ENCODE results near the gene RPA3.

RPA3 gene

GRCh38 chr7:7620236-7620635 lies 98.2 kb downstream of the RPA3 start:
- no peak for TF ChIP-seq CTCF (IDR thresholded peaks at IDR 0.05; ENCODE audit: low read depth, low read length)
- no peaks in the 10 kb centered on the region for H3K36me3 ChIP-seq
- H3K27me3 ChIP-seq (ENCODE audit: insufficient read depth, low read depth, severe bottlenecking): no peaks in the 10 kb centered on the region
- no peak overlapping the region for H3K27ac ChIP-seq
- no peaks in the 10 kb centered on the region for H3K9me3 ChIP-seq (ENCODE audit: severe bottlenecking)
- H3K4me3 ChIP-seq (ENCODE audit: low read depth, low read length): no peak overlapping the region
- DNase-seq: no peak

GRCh38 chr7:7618410-7618809 lies 100.0 kb downstream of the RPA3 start:
- no peak for TF ChIP-seq CTCF (IDR thresholded peaks at IDR 0.05; ENCODE audit: low read depth, low read length)
- no peak overlapping the region for H3K4me3 ChIP-seq (ENCODE audit: low read depth, low read length)
- no peak for DNase-seq
- no peaks in the 10 kb centered on the region for H3K36me3 ChIP-seq
- no peak overlapping the region for H3K27ac ChIP-seq
- H3K9me3 ChIP-seq (ENCODE audit: severe bottlenecking): no peaks in the 10 kb centered on the region
- H3K27me3 ChIP-seq (ENCODE audit: insufficient read depth, low read depth, severe bottlenecking): no peaks in the 10 kb centered on the region

DNA sequence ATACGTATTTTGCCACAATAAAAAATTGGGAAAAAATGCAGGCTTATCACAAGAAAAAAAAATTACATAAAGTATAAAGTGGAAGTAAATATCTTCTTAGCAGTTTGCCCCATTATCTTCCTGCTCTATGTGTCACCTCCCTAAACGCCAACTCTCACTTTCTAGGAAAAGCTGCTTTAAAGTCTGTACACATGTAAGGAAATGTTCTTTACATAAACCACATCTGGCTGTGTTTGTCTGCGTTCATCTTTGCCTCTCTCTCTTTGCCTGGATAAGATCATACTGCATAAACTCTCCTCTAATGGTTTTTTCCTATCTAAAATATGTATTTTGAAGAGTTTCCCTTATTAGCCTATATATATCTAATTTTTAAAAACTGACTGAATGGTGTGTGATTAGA lies 100.9 kb downstream of the RPA3 start:
- Histone ChIP-seq H3K27me3 (ENCODE audit: insufficient read depth, low read depth, severe bottlenecking) (no peaks in the 10 kb centered on the region), H3K4me3 (ENCODE audit: low read depth, low read length) (no peak overlapping the region), H3K27ac (no peak overlapping the region), H3K9me3 (ENCODE audit: severe bottlenecking) (no peaks in the 10 kb centered on the region), H3K36me3 (no peaks in the 10 kb centered on the region)
- DNase-seq: no peak
- TF ChIP-seq CTCF (IDR thresholded peaks at IDR 0.05; ENCODE audit: low read depth, low read length): no peak

DNA sequence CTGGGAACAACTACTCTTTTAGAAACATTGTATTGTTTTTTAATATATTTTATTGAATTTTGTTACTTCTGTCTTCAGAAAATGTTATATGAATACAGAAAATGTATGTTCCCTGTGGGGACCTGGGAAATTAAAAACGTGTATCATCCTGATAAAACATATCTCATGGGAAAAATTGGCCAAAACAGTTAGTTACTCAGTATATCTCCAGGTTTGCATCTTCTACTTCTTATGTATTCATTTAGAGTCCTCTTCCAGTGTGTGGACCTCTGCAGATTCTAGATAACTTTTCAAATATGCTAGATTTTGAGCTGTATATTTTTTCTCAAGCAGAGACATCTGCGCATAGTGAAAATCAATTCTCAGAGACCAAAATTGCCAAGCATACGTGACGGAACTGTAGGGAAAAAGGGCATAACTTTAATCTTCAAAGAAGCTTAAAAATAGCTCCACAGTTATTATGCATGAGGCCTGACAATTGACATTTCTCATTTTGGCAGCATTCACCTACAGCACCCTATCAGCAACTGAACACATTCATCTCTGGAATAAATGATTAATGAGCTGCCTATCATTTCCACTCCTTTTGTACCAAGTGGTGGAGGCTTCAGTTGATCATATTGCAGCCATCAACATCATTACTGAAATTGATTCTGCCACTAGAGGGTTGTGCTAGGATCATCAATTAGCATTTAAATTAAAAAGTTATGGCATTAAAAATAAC lies 104.2 kb downstream of the RPA3 start:
- no peaks in the 10 kb centered on the region for H3K36me3 ChIP-seq
- TF ChIP-seq CTCF (IDR thresholded peaks at IDR 0.05; ENCODE audit: low read depth, low read length): no peak
- no peaks in the 10 kb centered on the region for H3K27me3 ChIP-seq (ENCODE audit: insufficient read depth, low read depth, severe bottlenecking)
- no peak overlapping the region for H3K27ac ChIP-seq
- H3K9me3 ChIP-seq (ENCODE audit: severe bottlenecking): no peaks in the 10 kb centered on the region
- no peak for DNase-seq
- H3K4me3 ChIP-seq (ENCODE audit: low read depth, low read length): no peak overlapping the region

DNA sequence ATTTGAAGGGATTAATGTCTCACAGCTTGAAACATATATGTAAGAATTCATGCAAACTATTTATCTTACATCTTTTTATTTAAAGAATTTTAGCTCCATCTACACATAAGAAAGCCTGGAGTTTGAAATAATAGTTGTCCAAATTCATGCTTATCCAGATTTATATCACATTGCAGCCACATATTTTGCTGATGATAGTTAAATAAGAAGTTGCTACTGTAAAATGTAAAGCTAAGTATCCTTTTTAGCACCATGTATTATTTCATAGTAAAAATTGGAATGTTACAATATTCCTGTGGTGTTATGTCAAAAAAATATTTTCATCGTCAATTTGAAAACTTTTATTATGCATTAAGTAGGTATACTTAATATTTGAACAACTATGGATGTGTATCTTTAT lies 105.2 kb downstream of the RPA3 start:
- no peak for DNase-seq

More for the DNA sequence above, 105.2 kb downstream of the RPA3 start:
- Histone ChIP-seq H3K36me3 (peaks cover 6% of the 10 kb centered on the region), H3K4me3 (ENCODE audit: low read depth, low read length) (no peak overlapping the region), H3K9me3 (ENCODE audit: severe bottlenecking) (no peaks in the 10 kb centered on the region), H3K27me3 (ENCODE audit: insufficient read depth, low read depth, severe bottlenecking) (no peaks in the 10 kb centered on the region), H3K27ac (no peak overlapping the region)
- no peak for TF ChIP-seq CTCF (IDR thresholded peaks at IDR 0.05; ENCODE audit: low read depth, low read length)
